AG08395 (cell line): ENCODE measurements around the gene MAMSTR.
"Not testable (repeated sequence)": the region's sequence is repeated elsewhere in the genome, so short reads cannot be mapped to it uniquely, and the experiment has no call there.

ENCODE experiments used
- DNase-seq: peaks from one replicate; pipeline ENCODE4 v3.0.0; 2012; ENCODE audit warnings: mixed read lengths, low spot score

The MAMSTR gene

GRCh38 chr19:48719263-48720171 lies at the start of gene MAMSTR:
Gene MAMSTR (minus strand): TSS chr19:48719725. CDS start chr19:48719031, 694 bp downstream.
- DNase-seq: no peak

- no peak for DNase-seq
Observed at GRCh38 chr19:48768994-48769713, 49.6 kb upstream of the MAMSTR start.

- DNase-seq: not testable (repeated sequence)
Observed at GRCh38 chr19:48768171-48768753, 48.7 kb upstream of the MAMSTR start.

GRCh38 chr19:48765816-48766215 lies 46.3 kb upstream of the MAMSTR start:
- not testable (repeated sequence) for DNase-seq

DNA sequence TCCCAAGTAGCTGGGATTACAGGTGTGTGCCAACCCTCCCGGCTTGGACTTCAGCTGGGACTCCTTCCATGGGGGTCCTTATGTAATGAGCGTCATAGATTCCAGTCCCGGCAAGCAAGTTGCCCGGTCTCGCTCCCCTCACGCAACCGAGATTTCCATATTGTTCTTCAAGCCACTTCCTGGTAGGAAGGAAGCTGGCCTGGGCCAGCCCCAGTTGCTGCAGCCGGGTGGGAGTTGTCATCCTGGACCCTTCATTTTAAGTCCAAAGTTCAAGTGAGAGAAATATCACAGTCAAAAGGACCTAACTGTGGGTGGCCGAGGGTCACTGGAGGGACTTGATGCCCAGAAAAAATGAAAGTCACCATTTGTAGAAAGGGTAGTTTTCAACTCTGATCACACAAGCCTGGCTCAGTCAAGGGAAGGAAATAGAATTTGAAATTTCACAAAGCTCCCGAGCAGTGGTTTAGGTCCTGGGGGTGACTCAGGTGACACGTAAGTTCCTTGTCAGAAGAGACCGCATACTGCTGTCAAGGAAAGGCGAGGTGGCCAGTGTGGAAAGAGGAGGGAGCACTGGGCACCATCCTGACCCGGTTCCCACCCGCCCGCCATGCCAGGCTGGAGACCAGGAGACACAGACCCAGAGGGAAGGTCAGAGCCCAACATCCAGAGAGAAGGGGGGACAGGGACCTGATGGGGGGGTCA lies 41.1 kb upstream of the MAMSTR start:
- DNase-seq: no peak

GRCh38 chr19:48757741-48758144 lies 38.2 kb upstream of the MAMSTR start:
- no peak for DNase-seq

- no peak for DNase-seq
Observed at GRCh38 chr19:48757089-48757675, 37.7 kb upstream of the MAMSTR start.

GRCh38 chr19:48756686-48757085 lies 37.2 kb upstream of the MAMSTR start:
- DNase-seq: no peak

DNA sequence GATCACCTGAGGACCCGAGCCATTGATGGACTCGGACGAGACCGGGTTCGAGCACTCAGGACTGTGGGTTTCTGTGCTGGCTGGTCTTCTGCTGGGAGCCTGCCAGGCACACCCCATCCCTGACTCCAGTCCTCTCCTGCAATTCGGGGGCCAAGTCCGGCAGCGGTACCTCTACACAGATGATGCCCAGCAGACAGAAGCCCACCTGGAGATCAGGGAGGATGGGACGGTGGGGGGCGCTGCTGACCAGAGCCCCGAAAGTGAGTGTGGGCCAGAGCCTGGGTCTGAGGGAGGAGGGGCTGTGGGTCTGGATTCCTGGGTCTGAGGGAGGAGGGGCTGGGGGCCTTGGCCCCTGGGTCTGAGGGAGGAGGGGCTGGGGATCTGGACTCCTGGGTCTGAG lies 36.7 kb upstream of the MAMSTR start:
- DNase-seq: no peak

- DNase-seq: no peak
Observed at GRCh38 chr19:48755787-48756186, 36.3 kb upstream of the MAMSTR start.

GRCh38 chr19:48755084-48755641 lies 35.6 kb upstream of the MAMSTR start, which contains the start of gene FGF21:
Gene FGF21 (plus strand): TSS chr19:48755524. CDS start chr19:48756237, 713 bp downstream.
- DNase-seq: no peak

DNA sequence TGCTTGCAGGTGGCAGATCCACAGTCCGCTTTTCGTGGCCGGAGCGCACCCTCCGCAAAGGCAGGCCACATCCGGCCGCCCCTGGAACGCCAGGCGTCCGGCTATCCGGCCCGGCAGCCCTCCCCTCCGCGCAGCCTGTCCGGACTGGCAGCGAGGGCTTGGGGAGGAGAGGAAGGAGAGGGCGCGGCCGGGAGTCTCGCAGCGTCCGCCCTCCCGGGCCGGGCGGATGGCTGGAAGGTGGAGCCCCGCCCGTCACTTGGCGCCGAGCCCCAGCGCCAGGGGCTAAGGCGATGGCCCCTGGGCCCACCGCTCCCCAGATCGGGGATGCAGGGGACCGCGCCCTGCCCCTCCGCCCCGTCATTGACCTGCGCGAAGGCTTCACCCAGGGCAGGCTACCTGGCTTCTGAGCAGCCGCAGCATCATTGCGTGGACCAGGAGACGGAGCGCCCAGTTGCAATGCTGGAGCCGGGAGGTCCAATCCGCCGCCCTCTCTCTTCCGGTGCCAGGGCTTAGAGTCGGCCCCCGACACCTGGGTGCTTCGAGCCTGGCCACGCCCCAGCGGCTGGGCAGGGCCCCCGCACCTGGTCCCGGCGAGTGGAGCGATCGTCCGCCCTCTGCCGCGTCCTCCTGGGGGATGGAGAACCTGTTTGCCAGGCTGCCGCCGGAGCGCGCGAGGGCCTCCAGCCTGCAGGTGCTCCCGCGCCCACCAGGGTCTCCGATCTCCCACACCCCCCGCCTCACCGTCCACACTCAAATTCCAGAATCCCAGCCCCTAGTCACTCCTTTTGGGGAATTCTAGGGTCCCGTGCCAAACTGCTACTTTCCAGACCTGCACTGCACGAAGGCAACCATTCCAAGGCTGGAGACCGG lies 33.2 kb upstream of the MAMSTR start, which contains the start of gene FUT1:
Gene FUT1 (minus strand): TSS at position 146 of the 870 bp plus-strand sequence. CDS start 1,360 bp downstream, outside the sequence.
- DNase-seq: peak; percentile 48

GRCh38 chr19:48751845-48752495 lies 32.4 kb upstream of the MAMSTR start:
- no peak for DNase-seq

- no peak for DNase-seq
Observed at GRCh38 chr19:48750771-48751504, 31.4 kb upstream of the MAMSTR start.

GRCh38 chr19:48750351-48750750 lies 30.8 kb upstream of the MAMSTR start:
- DNase-seq: no peak

DNA sequence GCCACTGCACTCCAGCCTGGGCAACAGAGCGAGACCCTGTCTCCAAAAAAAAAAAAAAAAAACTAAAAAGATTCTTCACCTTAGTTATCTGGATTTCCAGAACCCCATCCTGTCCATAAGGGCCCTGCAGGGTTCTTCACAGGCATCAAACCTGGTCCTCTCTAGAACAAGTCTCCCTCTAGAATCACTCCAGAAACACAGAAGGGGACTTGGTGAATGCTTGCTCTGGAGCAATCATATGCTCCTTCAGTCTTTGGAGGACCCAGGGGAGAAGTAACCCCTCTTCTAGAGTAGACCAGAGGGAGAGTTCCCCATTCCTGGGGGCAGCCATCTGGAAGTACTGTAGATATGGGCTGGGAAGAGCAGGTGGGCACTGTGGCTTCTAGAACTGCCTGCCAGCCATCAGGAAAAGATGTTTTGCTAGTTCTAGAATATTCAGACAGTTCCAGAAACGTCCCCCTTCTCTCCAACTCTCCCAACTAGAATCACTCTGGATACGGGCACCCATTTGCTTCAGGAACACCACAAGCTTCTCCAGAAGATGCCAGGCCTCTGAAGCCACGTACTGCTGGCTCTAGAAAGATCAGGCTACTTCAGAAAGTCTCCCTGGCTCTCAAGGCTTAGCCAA lies 30.2 kb upstream of the MAMSTR start:
- DNase-seq: no peak

DNA sequence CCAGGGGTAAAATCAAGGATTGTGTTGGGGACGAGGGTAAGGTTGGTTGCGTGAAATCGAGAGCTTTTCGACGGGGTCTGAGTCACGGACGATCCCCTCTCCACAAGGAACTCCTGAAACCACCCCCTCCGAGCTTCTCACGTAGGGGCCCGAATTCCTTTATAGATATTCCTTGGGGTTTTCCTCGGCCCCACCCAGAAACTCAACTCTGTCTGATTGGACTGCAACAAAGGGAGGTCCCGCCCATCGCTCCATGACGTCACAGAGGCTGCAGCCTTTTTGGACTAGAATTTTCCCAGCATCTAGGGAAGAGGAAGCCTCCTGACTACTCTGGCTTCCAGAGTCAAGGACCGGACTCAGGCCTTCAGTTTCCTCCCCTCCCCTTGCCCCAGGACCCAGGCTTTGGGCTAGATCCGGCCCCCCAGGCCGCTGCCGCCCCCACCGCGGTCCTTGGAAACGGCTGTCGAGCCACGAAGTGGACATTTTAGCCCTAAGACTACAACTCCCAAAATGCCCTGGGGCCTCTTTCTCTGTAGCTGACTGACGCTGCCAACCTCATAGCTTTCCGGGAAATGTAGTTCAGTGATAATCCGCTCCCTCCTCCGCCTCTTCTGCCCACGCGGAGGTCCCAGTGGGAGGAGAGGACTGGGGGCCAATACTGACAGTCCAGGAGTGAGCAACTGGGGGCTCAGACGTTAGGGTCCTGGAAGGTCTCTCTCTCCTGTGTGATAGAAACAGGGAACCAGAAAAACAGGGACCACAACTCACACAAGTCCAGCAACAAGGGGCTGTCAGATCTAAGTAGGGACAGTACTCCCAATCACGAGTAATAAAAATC lies 27.4 kb upstream of the MAMSTR start, which contains the start of gene IZUMO1:
Gene IZUMO1 (minus strand): TSS at position 172 of the 838 bp plus-strand sequence. CDS start 1,050 bp downstream, outside the sequence.
- peak; percentile 87 for DNase-seq
